GM04503 (cell line): ENCODE measurements around the gene BMPER.
A peak's percentile ranks its signal among the peaks of the same experiment; 100 is the strongest.

Experiments used
- DNase-seq: peaks from one replicate; pipeline ENCODE4 v3.0.0-alpha.2; 2012; ENCODE audit warnings: low read depth

Gene BMPER

DNA sequence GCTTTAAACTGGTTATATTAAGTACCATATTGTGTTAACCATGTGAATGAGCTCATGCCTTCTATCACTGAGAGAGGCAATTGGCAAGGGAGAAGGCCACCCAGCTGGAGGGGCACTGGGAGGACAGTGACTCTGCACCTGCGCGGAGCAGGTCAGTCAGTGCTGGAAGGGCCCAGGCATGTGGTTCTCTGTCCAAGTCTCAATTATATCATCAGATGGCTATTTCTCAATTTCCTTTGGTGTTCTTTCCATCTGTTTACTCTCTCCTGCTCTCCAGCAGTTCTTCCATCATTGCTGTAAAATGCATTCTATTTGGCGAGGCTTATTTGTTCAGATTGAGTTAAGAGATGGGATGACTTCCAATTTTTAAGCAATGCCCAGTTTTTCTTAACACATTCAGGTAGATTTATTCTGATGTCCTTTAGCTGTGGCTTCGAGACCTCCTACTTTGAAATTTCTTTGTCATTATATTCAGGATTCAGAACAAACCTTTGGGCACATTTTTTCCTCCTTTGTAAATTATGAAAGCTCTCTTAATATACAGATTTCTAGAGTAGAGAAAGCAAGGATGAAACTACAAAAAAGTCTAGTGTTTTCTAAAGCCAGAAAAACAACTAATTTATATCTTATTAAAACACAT is 159.3 kb downstream of the BMPER start:
- no peak for DNase-seq

DNA sequence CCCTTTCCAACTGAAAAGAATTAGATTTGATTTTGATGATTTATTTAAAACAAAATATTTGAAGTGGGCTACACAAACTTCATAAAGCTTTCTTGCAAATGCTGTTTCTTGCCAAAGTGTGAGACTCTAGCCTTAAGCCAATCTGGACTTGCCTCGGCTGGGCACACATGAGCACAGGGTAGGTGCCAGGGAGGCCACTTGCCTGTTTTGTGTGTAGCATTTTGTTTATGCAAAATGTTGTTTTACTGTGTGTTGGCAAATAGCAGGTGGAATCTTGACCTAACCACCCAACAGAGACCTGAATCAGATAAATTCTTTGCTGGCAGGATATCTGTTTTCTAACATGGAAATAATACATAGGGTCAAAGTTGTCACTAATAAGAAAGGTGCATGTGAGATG is 161.1 kb downstream of the BMPER start:
- no peak for DNase-seq

DNA sequence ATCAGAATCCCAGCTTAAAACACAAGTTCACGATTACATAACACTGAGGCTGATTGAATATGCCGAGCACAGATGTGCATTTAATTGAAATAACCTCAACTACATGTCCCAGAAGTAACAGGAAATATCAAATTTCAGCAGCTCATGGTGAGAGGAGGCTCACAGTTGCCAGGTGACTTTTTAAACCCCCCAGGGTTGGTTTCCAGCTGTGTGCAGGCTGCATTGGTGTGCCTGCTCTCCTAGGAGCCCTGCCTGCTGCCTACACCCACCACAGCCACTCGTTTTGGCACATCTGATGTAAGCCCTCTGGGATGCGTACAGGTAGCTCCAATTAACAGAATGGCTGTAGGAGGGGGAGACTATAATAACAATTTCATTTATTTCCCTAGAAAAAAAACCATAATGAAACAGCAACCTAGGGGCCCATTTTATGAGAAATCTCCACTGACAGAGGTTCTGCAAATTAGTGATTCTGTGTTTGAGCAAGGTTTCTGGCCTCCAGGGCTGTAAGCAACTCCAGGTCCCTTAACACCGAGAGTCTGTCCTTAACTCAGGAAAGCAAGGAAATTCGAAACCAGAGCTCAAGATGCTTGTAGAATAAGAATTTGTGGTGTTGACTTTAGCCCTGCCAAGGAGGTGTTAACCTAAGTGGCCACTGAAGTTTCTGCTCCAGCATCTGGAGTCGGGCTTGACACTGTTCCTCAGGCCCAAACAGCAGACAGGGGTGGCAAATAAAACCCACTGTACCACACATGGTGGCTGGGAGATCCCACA is 161.9 kb downstream of the BMPER start:
- DNase-seq = no peak

DNA sequence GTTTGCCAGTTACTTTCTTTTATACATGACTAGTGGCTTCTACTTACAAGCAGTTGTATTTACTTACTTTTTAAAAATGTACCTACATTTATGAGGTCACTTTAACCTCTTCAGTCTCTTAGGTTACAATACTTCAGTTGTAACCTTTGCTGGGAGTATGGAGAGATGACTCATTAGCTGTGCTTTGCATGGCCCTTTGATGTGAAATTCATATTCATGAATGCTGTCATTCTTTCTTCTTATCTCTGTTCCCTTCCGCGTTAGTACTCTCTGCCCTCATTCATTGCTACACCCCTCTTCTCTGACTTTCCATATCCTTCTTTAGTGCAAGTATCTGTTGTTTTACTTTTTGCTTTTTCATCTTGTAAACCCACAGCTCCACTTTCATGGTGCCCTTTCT is 164.3 kb downstream of the BMPER start:
- DNase-seq = no peak

DNA sequence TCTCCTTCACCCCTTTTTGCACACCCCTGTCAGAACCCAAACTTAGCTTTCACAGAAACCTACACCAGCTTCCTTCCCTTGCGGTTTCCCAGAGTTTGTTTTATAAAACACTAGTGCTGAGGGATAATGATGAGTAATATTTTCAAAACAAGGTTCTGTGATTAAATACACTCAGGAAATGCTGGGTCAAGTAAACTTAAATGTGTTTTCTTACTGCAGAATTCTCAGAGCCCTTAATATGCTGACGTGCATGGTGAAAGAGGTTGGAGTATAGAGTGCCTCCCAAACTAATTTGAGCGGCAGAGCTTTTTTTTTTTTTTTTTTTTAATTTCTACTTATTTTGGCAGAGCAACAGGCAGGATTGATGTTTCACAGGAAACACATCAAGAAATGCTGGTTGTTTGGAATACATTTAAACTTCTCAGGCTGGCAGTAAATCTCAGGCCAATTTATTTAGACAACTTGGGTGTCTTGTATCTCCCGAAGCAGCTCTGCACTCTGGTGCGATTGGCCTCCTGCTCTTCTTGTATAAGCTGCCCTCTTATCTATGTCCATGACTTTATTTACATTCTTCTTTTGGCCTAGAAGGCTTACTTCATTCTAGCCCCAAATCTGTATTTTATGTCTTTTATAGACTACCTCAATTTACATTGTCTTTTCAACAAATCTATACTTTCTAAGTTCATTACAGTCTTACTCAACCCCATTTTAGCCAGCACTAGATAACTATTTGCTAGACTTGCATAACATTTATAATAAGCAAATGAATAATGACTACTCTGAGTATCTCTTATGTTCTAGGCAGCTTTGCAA is 165.4 kb downstream of the BMPER start:
- DNase-seq = peak; percentile 48

DNA sequence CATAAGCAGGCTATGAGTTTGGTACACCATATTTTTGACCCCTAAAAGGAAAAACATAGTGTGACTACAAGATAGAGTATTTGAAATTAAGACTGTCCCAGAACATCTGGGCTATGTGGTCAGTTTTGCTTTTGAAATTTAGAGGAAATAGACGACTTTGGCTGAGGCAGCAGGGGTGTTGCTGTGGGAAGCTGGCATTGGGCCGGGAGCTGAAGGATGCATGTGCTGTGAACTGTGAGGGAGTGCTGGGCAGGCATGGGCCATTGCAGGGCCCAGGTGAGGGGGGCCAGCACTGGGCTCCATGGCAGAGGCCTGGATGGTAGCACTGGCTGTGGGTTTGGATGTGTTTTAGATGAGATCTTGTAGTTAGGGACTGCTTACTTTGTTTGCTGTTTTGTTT is 168.3 kb downstream of the BMPER start:
- DNase-seq = no peak

DNA sequence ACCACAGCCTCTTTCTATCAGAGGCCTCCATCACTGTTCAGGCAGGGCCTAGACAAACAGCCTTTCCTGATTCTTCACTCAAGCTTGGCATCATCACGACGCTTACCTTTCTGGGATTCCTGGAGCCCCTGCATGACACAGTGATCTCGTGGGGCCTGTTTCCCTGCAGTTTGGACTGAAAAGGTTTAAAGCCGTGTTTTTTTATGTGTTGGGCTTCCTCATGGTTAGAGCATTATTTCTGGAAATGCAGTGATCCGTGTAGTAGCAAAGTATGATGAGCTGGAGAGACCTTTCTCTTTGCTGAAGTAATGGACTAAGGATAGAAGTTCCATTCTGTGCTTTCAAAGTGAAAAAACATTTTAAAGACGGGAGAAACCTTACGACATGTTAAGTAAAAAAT is 169.1 kb downstream of the BMPER start:
- DNase-seq = no peak

DNA sequence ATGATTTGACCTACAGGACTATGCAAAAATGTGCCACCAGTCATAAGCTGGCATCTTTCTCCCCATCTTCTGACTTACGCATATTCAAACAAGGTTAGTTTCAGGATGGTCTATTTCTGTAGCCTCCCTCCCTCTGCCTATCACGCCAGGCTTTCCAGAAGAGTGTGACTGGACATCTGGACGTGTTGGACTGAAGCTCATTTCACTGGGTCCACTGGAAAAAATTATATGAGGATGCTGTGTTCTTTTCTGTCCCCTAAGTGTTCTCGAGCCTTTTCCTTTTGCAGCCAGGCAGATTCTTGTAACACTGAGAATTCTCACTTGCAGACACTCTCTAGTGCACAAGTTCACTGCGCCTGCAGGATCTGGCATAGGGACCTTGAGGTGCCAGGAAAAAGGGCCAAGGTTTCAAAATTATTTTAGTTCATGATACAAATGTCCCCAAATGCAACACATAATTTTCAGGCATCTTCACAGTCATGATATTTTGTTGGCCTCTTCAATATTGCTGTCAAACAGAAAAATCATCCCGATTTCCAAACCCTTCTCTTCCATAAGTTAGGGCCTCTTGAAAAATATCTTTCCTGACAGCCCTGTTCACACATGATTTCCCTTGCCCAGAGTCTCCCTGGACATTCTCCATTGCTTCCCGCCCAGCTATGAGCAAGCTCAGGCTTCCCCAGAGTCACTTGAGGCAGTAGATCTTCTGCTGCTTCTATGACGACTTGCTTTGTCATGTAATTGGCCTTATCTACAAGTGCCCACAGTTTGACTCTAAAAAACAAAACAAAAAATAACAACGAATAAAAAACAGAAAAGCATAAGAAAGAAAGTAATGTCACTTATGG is 170.4 kb downstream of the BMPER start:
- no peak for DNase-seq

DNA sequence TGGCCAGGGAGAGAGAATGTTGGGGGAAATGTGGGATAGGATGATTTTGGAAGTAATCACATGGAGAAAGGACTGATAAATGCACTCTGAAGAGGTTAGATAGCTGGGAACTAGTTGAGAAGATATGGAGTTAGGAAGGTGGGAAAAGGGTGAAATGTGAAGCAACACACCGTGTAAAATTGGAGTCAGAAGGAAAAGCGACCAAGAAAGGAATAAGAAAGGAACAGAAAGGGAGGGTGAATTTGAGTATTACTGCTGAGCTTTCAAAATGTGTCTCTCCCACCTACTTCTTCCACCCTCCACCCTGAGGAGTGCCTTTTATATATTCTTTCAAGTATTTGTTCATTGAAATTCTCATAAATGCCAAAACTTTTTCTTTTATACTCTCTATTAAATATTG is 171.8 kb downstream of the BMPER start:
- DNase-seq = no peak

DNA sequence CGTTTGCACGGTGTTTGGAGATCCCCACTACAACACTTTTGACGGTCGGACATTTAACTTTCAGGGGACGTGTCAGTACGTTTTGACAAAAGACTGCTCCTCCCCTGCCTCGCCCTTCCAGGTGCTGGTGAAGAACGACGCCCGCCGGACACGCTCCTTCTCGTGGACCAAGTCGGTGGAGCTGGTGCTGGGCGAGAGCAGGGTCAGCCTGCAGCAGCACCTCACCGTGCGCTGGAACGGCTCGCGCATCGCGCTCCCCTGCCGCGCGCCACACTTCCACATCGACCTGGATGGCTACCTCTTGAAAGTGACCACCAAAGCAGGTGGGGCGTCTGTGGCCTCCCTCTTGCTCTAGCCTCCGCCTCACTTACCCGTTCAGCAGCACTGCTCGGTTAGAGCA is 173.5 kb downstream of the BMPER start:
- DNase-seq = no peak

DNA sequence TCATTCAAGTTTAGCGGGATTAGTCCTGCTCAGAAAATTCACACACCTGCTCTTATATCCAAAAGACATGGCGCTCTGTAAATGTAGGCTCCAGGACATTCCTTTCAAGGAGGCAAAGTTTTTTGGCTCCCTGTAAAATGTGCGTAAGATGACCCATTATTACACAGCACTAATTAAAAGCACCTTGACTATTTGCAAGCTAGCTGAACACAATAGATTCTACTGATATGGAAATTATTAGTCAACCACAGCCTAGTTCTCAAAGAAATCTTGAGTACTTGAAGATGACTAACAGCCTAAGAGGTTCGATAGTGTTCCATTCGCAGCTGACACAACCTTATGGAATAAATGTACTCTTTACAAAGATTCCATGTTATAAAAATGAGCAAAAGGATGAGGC is 175.2 kb downstream of the BMPER start:
- DNase-seq = no peak

DNA sequence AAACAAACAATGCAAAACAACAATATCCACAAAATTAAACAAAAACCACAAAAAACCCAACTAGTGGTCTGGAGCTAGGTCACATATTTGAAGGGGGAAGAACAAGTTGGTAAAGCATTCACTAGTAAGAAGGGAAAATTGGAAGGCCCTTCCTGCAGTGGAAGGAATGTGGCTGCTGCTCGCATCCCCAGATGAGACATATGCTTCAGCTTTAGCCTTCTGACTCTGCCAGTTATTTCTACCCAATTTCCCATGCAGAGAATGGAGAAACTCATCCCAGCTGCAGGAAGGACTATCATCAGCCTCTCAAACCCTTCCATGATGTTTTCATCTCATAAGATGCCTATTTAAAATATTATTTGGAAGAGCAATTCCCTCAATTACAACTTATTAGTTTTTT is 176.6 kb downstream of the BMPER start:
- DNase-seq = no peak

DNA sequence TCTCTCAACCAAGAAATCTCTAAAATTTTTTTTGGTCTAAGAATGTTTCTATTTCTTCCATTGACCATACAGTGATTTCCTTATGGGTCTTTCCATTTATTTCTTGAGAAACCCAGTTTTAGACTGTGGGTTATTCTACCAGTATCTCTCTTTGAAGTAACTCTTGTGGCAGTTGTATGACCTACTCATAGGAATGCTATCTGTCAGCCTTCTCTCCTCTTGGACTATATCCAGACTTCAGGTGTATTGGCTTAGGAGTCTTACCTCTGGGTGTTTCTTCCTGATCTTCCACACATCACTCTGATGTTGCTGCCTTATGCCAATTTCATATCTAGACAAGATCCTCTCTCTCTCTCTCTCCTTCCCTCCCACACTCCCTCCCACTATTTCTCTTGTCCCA is 178.1 kb downstream of the BMPER start:
- no peak for DNase-seq

DNA sequence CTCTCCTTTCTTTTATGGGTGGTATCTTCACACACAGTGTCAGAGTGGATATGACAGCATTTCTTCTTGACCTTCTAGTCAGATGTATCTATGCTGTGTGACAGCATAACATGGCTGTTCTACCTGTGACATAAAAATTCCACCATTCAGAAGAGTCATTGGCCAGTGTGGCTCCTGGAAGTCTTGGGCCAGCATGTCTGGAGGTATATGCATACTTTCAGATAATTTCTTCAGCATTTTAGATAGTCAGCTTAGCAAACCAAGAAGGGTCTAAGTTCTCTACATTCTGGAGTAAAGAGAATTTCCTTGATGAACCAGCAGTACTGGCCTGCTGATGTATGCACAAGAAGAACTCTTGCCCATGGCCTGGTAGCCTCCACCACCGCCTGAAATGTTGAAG is 179.3 kb downstream of the BMPER start:
- DNase-seq = no peak

DNA sequence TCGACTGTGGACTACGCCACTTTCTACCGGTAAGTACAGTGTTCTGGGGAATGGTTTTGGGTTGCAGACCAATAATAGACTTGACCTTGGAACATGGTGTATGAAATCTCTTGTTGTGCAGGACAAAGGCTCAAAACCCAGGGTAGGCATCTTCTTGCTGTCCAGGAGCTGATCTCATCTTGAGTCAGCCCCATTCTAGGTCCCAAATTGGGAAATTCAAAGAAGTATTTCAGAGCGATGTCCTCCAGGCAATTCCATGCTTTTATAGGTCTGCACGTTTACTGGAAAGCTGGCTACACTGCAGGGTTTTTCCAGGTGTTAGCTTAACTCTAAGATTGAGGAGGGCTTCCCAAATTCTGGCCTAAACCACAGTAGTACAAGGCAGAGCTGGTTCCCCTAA is 180.7 kb downstream of the BMPER start:
- no peak for DNase-seq

DNA sequence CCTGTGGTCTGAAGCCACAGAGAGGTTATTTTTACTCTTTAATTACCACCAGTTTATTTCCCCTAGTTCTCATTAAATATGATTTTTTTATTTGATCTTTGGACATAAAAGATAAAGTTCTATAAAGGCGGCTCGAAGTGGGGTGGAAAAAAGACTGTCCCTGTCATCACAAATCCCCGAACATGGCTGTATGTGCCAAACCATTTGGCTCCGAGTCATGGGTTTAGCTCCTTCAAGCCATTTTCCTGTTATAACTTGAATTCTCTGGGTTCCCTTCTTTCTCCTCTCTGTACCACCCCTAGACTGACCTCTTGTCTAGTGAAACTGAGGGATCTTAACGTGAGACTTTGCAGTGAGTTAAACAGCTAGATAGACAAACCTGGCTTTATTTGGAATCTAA is 181.6 kb downstream of the BMPER start:
- no peak for DNase-seq

DNA sequence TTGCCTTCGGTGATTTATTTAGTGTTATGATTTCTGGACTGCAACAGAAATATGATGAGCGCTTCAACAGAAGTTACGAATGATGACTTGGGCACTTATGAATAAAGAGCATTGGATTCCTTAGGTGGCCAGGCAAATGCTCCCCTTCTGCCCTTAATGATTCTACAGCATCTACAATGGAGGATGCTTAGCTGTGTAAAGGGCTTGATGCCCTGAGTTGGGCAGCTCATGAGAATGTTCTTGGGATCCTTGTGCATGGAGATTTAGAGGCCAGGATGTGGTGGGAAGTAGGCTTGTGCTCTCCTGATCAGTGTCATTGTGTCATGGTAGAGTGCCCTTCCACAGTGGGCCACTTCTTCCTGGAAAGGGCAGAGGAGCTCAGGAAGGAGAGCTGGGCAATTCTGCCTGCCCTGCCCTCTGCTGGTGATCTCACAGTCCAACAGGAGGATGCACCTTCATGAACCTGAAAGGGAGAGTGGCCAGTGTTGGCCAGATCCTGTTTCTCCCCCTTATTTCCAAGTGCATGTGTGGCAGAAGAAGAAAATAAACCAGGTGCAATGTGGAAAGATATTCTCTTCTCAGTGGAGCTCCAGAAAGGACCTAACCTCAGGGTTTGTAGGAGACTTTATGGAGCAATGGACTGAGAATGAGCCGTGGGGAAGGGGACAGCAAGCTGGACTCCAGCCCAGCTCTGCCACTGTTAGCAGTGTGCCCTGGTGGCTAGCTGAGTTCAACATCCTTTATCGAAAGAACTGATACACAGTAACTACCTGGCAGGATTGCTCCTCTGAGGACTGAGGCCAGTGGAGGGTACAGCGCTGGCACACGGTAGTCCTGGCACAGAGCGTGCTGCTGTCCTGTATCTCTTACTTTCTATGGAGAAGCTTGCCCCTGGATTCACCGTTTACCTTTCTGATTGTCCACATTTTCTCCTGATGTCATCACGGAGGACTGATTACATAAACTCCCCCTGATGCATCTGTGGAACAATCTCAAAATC is 182.9 kb downstream of the BMPER start:
- no peak for DNase-seq

DNA sequence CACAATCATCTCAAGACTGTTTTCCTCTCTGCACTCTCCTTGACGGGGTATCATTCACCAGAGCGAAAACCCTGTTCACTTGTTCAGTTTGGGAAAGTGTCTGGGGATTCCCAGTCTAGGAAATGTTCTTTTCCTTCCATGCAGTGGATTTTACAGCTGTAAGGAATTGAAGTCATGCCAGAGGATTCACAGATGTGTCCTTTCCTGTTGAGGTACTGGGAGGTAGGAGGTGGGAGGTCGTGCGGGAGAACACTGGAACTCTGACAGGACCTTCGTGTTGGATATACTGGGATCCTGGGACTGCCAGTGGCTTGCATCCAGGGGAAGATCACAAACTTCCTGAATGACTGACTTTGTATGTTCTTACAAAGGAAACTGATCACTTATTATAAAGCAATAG is 185.5 kb downstream of the BMPER start:
- DNase-seq = no peak

DNA sequence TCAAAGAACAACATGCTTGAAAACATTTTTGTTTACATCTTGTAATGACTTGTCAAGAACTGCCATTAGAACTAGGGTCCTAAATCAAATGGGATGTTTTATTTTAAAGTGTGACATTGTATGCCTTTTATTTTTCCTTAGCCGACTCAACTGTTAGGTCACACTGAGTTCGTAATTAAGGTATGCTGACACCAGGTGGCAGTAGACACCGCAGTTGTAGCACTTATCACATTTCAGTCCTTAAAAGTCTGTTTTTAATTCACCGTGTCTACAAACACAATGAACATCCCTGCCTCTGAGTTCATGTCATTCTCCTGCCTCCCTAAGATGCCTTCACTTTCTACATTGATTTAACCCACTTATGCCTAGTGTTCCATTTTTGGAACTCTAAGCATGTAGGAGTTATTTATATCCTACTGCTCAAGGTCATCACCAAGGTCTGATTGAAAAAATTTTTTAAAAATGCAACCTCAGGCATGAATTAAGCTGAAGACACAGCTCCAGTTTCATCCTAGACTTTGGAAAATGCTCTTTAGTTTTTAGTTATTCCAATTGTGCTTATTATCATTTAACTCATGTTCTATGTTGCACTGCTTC is 186.1 kb downstream of the BMPER start:
- no peak for DNase-seq

DNA sequence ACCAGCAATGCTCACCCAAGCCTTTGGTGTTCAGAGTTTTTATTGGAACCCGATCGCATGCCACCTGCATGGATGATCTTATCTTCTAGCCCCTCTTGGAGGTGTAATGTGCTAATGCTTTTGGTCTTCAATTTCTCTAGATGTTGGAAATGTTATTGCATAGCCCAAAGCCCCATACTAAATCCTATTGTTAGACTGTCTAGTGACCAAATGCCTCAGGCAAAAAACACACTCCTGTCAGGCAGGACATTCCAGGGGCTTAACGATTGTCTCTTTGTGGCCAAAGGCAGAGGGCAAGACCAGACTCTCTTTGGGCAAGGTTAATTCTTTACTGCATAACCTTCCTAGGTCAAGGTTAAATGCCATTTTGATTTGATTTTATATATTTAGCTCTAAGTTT is 187.9 kb downstream of the BMPER start:
- DNase-seq = no peak
